GM21717 (cell line): ENCODE results near the gene ANXA7.
"Not testable (repeated sequence)": the region's sequence is repeated elsewhere in the genome, so short reads cannot be mapped to it uniquely, and the experiment has no call there.

Experiments used
- ATAC-seq: cut with Tn5 transposase; IDR thresholded peaks from one replicate; pipeline ENCODE4 v1.9.1; 2021; ENCODE audit warnings: mild to moderate bottlenecking, moderate library complexity; ENCODE audit not compliant: unreplicated experiment

Gene ANXA7

GRCh38 chr10:73408061-73408460 lies 5.8 kb downstream of the ANXA7 start:
- no peak for ATAC-seq

DNA sequence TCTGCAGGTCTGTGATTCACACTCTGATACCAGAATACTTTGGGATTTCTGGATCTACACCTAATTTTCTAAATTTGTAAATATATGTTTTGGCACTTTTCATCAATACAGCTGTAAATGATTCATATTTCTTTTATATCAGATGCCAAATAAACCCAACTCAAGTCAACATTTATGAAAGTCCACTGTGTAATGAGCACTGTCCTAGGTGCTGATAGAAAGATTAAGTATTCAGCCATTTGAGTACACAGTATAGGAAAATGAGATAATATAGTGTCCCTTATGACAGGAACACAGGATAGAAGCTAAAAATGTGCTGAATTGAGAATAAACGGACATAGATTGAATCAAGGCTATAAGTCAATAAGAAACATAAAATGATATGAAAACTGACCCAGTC lies 6.4 kb downstream of the ANXA7 start:
- ATAC-seq, result no peak

GRCh38 chr10:73406846-73407245 lies 7.0 kb downstream of the ANXA7 start:
- ATAC-seq, result no peak

DNA sequence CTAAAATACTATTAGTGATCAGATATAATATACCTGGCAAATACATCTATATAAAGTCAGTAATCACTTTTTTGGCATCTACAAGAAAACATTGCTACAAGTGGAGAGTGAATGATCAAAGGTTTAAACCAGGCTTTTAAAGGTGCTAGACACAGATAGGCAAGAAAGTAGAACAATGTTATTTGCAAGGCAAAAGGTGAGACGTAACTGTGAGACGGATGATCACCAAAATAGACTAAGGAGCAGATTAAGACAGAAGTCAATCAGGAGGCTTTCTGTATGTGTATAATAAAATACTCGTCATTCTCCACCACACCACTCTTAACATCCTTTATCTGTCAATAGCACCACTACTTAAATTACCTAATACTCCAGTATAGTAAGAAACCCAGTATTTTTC lies 8.3 kb downstream of the ANXA7 start:
- no peak for ATAC-seq

DNA sequence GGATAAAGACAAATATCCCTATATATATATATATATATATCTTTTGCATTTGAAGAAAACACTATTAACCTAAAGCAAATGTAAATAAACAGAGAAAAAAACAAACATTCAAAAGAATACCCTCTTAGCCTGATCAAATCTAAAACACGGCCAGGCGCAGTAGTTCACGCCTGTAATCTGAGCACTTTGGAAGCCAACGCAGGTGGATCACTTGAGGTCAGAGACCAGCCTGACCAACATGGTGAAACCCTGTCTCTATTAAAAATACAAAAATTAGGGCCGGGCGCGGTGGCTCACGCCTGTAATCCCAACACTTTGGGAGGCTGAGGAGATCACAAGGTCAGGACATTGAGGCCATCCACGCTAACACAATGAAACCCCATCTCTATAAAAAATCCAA lies 9.2 kb downstream of the ANXA7 start:
- ATAC-seq, result no peak

DNA sequence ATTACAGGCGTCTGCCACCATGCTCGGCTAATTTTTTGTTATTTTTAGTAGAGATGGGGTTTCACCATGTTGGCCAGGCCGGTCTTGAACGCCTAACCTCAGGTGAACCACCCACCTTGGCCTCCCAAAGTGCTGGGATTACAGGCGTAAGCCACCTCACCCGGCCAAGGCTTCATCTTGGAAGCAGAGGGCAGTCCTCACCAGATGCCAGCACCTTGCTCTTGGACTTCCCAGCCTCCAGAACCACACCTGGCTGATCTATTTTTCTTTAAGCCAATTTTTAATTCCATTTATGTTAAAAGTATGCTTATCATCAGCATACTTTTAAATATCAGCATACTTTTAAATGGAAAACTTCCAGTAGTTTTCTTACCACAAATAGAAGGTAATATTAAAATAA lies 12.2 kb downstream of the ANXA7 start:
- no peak for ATAC-seq

DNA sequence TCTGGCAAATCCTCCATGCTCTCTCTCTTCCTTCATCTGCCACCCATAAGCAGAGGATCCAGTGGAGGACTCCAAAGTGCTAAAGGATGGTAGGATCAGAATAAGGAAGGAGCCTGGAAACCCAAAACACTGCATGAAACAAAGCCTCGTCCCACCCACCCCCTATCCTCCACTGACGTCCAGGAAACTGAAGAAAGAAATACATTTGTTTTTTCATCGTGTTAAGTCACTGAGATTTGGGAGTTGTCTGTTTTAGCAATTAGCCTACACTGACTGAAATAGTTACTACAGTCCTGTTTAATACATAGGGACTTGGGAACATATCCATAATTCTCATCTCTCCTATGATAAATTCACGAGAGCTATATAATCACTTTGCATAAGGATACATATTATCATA lies 14.8 kb downstream of the ANXA7 start:
- no peak for ATAC-seq

DNA sequence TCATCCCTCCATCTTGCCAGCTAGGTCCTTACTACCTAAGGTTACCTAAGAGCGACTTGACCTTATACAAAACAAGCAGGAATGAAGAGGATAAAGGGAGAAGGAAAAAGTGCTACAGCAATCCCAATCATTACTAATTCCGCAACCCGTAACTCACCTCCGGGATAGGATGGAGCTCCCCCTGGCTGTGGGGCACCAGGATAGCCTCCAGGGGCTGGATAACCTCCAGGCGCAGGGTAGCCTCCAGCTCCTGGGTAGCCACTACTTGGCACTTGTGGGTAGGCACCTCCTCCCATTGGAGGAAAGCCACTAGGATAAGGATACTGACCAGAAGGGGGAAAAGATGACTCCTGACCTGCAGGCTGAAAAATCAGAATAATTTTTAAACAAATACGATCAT lies 15.8 kb downstream of the ANXA7 start:
- no peak for ATAC-seq

DNA sequence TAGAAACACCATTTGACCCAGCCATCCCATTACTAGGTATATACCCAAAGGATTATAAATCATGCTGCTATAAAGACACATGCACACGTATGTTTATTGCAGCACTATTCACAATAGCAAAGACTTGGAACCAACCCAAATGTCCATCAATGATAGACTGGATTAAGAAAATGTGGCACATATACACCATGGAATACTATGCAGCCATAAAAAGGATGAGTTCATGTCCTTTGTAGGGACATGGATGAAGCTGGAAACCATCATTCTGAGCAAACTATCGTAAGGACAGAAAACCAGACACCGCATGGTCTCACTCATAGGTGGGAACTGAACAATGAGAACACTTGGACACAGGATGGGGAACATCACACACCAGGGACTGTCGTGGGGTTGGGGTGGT lies 19.5 kb downstream of the ANXA7 start:
- not testable (repeated sequence) for ATAC-seq

DNA sequence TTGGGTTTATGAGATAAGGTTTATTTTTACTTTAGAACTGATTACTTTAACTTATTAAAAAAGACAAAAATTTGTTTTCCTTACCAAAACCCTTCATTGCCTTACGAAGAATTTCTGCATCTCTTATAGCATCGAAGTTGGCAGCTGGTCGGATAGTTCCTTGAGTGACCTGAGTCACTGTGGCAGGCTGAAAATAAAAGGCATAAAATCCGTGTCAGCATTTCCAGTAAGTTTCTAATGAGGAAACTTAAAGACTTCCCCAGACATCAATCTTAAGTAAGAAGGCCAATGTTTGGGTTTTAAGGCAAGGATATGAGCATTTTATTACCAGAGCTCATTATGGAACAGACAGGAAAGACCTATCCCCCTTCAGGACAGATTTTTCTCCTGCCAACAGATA lies 25.6 kb downstream of the ANXA7 start:
- ATAC-seq, result no peak

GRCh38 chr10:73386583-73386982 lies 27.3 kb downstream of the ANXA7 start:
- no peak for ATAC-seq

DNA sequence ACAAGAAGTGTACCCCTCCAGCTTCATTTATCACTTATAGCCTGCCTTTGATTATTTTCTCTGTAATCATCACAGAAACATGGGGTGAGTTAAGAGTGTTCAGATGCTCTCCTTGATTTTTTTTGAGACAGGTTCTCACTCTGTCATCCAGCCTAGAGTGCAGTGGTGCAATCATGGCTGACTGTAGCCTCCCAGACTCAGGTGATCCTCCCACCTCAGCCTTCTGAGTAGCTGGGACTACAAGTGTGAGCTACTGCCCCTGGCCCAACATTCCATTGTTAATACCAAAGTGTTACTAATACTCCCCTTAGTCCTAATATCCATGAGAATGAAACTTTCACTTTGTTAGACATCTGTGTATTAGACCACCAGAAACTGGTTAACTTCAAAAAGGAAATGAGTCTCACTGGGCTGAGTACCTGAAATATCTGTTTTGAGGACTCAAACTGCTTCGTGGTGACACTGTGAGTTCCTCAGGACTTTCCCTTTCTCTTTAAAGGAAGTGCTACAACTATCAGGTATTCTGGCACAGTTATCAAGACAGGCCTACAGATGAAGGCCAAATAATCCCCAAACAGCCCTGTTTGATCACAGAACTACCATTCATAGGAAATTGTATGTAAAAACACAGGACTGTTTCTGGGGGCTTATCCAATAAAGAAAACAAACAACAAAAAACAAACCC lies 34.7 kb downstream of the ANXA7 start:
- ATAC-seq, result no peak

GRCh38 chr10:73376679-73377078 lies 37.2 kb downstream of the ANXA7 start:
- ATAC-seq, result no peak

DNA sequence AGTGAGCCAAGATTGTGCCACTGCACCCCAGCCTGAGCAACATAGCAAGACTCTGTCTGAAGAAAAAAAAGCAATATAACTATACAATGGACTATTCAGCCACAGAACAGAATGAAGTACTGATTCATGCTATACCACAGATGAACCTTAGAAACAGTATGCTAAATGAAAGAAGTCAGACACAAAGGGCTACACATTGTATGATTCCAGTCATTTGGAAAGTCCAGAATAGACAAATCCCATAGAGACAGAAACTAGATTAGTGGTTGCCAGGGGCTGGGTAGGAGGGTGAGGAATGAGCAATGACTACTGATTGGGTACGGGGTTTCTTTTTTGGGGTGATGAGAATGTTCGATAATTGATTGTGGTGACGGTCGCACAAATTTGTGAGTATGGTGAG lies 45.6 kb downstream of the ANXA7 start:
- ATAC-seq, result no peak

GRCh38 chr10:73366381-73367298 lies 47.2 kb downstream of the ANXA7 start:
- no peak for ATAC-seq

DNA sequence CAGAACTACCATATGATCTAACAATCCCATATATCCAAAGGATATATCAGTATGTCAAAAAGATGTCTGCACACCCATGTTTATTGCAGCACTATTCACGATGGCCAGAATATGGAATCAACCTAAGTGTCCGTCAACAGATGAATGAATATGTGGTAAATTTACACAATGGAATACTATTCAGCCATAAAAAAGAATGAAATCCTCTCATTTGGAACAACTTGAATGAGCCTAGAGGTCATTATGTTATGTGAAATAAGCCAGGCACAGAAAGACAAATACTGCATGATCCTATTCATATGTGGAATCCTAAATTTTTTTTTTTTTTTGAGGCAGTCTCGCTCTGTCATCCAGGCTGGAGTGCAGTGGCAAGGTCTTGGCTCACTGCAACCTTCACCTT lies 48.9 kb downstream of the ANXA7 start:
- ATAC-seq, result no peak

DNA sequence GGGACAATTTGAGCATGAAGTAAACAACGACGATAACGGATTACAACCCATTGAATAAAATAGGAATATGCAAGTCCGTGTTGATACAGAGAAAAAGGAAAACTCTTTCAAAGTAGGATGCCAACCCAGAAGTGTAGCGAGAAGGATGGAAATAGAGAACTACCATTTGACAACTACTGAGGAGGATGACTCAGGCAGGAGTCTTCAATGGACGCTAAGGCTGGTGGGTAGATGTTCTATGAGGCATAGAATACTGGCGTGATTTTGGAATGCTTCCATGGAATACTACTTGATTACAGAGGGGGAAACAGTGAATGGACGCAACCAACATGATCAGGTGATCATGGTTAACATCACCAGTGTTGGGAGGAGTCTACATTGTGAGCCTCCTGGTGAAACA lies 54.4 kb downstream of the ANXA7 start:
- no peak for ATAC-seq

DNA sequence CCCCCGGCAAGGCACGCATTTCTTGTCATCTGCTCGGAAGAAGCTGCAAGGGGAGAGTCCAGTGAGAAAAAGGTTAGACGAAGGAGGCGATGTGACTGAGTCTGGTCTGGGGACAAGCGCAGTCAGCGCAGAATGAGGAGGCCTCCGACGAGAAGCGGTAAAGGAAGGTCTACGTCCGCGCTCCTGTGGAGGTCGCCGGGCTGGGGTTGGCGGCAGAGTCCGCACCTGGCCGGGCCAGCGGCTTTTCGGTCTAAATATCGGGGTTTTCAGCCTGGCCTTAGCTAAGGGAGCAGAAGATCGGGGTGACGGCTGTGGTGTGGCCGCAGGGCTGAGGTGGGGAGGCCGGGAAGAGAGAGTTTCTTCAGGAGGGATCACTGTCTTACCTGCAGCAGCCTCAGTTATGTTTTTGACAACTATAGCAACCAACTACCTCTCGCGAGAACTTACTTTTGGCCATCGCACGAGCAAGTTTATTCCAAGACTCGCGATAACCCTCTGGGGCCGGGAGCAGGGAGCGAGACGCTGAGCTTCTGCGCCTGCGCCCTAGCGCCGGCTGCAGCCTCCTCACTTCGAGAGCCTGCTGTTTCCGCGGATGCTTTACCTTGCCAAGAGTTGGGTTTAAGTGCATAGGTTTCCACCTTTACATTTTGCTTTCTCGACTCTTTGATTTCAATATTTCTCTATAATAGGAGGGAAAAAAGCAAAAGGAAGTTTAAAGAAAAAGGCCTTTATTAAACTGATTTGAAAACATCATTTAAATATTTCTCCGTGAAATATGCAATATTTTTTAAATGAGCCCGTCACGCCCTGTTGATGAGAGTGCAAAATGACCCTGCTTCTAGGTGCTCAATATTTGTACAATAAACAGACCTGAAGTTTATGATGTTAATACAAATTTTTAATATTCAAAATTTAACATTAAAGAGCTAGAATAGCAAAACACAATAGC lies 55.3 kb downstream of the ANXA7 start, which contains the start of gene CFAP70:
Gene CFAP70 (minus strand): TSS at position 534 of the 949 bp plus-strand sequence. CDS start 4,068 bp downstream, outside the sequence.
- ATAC-seq, result peak; percentile 78

- ATAC-seq, result no peak
These were observed 56.0 kb downstream of the ANXA7 start for GRCh38 chr10:73357821-73358220.

GRCh38 chr10:73357166-73357565 lies 56.7 kb downstream of the ANXA7 start:
- no peak for ATAC-seq

GRCh38 chr10:73344269-73344668 lies 69.6 kb downstream of the ANXA7 start:
- ATAC-seq, result no peak
